ENCODE measurements around the gene NPAS3.

DNA sequence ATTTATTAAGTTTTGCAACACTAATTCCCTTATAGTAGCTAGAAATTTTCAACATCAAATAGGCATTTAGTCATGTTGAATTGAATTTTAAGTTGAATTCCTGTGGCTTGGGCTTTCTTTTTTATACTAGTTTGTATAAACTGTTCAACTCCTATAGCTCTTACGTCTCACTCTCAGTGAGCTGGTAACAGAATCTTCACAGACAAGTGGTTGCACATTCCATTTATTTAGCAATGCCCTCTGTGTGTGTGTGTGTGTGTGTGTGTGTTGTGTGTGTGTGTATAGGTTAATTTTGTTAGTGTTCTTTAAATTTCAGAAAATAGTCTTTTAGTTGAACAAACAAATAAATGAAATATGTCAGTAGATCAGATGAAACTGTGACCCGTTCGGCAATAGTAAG is 425.0 kb downstream of the NPAS3 start:
- TF ChIP-seq, protein P1, sequence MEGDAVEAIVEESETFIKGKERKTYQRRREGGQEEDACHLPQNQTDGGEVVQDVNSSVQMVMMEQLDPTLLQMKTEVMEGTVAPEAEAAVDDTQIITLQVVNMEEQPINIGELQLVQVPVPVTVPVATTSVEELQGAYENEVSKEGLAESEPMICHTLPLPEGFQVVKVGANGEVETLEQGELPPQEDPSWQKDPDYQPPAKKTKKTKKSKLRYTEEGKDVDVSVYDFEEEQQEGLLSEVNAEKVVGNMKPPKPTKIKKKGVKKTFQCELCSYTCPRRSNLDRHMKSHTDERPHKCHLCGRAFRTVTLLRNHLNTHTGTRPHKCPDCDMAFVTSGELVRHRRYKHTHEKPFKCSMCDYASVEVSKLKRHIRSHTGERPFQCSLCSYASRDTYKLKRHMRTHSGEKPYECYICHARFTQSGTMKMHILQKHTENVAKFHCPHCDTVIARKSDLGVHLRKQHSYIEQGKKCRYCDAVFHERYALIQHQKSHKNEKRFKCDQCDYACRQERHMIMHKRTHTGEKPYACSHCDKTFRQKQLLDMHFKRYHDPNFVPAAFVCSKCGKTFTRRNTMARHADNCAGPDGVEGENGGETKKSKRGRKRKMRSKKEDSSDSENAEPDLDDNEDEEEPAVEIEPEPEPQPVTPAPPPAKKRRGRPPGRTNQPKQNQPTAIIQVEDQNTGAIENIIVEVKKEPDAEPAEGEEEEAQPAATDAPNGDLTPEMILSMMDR (IDR thresholded peaks at IDR 0.05; ENCODE audit: borderline replicate concordance, extremely low read depth, low read length, poor library complexity, severe bottlenecking), result no peak
- TF ChIP-seq EZH2 (IDR thresholded peaks at IDR 0.05; ENCODE audit: borderline replicate concordance, low read depth, low read length, severe bottlenecking), result no peak

Measured in DND-41 (cell line).